Activated T-helper 17 cell treated with anti-CD3 and anti-CD28 coated beads, Interleukin-2, amount 50 U/mL, for 72 hours (primary cell): Measurements from ENCODE around the gene DNM2. TPM values are rescaled to one million over a fixed set of nuclear protein-coding genes. Genes with fewer than 3 reads are reported as not detected.
"Not testable (repeated sequence)": the region's sequence is repeated elsewhere in the genome, so short reads cannot be mapped to it uniquely, and the experiment has no call there.

Experiments
- ATAC-seq: fragments of 150-1000 bp; cut with Tn5 transposase; replicated peaks from 2 replicates; pipeline ENCODE4 v1.10.0; 2021; ENCODE audit warnings: mild to moderate bottlenecking, moderate library complexity
- H3K27ac Mint-ChIP-seq: one replicate; pipeline ENCODE4 v1.8.0; 2022; ENCODE audit warnings: mixed read lengths
- H3K27me3 Mint-ChIP-seq: one replicate; pipeline ENCODE4 v1.8.0; 2022; ENCODE audit warnings: mixed read lengths
- H3K36me3 Mint-ChIP-seq: one replicate; pipeline ENCODE4 v1.8.0; 2022; ENCODE audit warnings: low read depth, mild to moderate bottlenecking, mixed read lengths
- H3K4me1 Mint-ChIP-seq: one replicate; pipeline ENCODE4 v1.8.0; 2022; ENCODE audit warnings: mixed read lengths
- H3K4me3 Mint-ChIP-seq: one replicate; pipeline ENCODE4 v1.8.0; 2022; ENCODE audit warnings: mild to moderate bottlenecking, mixed read lengths
- H3K9me3 Mint-ChIP-seq: one replicate; pipeline ENCODE4 v1.8.0; 2022; ENCODE audit warnings: mixed read lengths
- total RNA-seq, 2 donors: library from RNA; stranded (reverse); gene quantifications; one replicate each; pipeline ENCODE4 v1.2.3, GENCODE V29; 2022

The DNM2 gene
- total RNA-seq, 2 donors from 2014 or later, result 185 to 209 TPM

GRCh38 chr19:10866495-10866894 lies 148.6 kb downstream of the DNM2 start:
- H3K27ac Mint-ChIP-seq, result no peak overlapping the region
- no peaks in the 10 kb centered on the region for H3K9me3 Mint-ChIP-seq
- H3K4me1 Mint-ChIP-seq, result peaks cover 14% of the 10 kb centered on the region
- no peaks in the 10 kb centered on the region for H3K36me3 Mint-ChIP-seq
- ATAC-seq, result no peak
- no peak overlapping the region for H3K4me3 Mint-ChIP-seq
- no peaks in the 10 kb centered on the region for H3K27me3 Mint-ChIP-seq

- Mint-ChIP-seq H3K27me3 (no peaks in the 10 kb centered on the region), H3K4me1 (peaks cover 19% of the 10 kb centered on the region), H3K4me3 (no peak overlapping the region), H3K9me3 (no peaks in the 10 kb centered on the region), H3K27ac (peak overlapping the region; percentile 44), H3K36me3 (peaks cover 10% of the 10 kb centered on the region)
- ATAC-seq, result no peak
Observed at GRCh38 chr19:10868872-10869547, 151.1 kb downstream of the DNM2 start.

GRCh38 chr19:10869872-10870311 lies 152.0 kb downstream of the DNM2 start:
- H3K4me1 Mint-ChIP-seq, result peaks cover 13% of the 10 kb centered on the region
- peak overlapping the region; percentile 84 for H3K4me3 Mint-ChIP-seq
- H3K9me3 Mint-ChIP-seq, H3K27me3 Mint-ChIP-seq, H3K36me3 Mint-ChIP-seq, ATAC-seq: not testable (repeated sequence)
- peak overlapping the region; percentile 91 for H3K27ac Mint-ChIP-seq

- ATAC-seq, result no peak
- no peaks in the 10 kb centered on the region for H3K27me3 Mint-ChIP-seq
Observed at GRCh38 chr19:10870501-10870954, 152.6 kb downstream of the DNM2 start.

GRCh38 chr19:10870955-10871603 lies 153.2 kb downstream of the DNM2 start, which contains the start of gene CARM1:
Gene CARM1, plus strand, starts transcription at chr19:10871553. Its CDS starts 150 bp downstream, at chr19:10871703.
- H3K27ac Mint-ChIP-seq, result peak within 1 kb of the TSS; percentile 91
- H3K4me1 Mint-ChIP-seq, result peaks cover 13% of the 10 kb centered on the region
- peak; percentile 89 for ATAC-seq
- peak within 1 kb of the TSS; percentile 91 for H3K4me3 Mint-ChIP-seq
- H3K36me3 Mint-ChIP-seq, result peaks cover 10% of the 10 kb centered on the region
- H3K9me3 Mint-ChIP-seq, result no peaks in the 10 kb centered on the region
- no peaks in the 10 kb centered on the region for H3K27me3 Mint-ChIP-seq

More at GRCh38 chr19:10870501-10870954, 152.6 kb downstream of the DNM2 start:
- H3K27ac Mint-ChIP-seq, result peak overlapping the region; percentile 91
- no peaks in the 10 kb centered on the region for H3K9me3 Mint-ChIP-seq
- peaks cover 10% of the 10 kb centered on the region for H3K36me3 Mint-ChIP-seq
- peak overlapping the region; percentile 84 for H3K4me3 Mint-ChIP-seq
- peaks cover 13% of the 10 kb centered on the region for H3K4me1 Mint-ChIP-seq

- no peaks in the 10 kb centered on the region for H3K27me3 Mint-ChIP-seq
- peak overlapping the region; percentile 91 for H3K4me3 Mint-ChIP-seq
- peak overlapping the region; percentile 87 for H3K27ac Mint-ChIP-seq
- no peak for ATAC-seq
- H3K9me3 Mint-ChIP-seq, result no peaks in the 10 kb centered on the region
- peaks cover 16% of the 10 kb centered on the region for H3K4me1 Mint-ChIP-seq
- peaks cover 10% of the 10 kb centered on the region for H3K36me3 Mint-ChIP-seq
Observed at GRCh38 chr19:10871711-10872545, 154.0 kb downstream of the DNM2 start.

GRCh38 chr19:10872546-10873107 lies 154.7 kb downstream of the DNM2 start:
- H3K27me3 Mint-ChIP-seq, result no peaks in the 10 kb centered on the region
- H3K4me1 Mint-ChIP-seq, result peaks cover 19% of the 10 kb centered on the region
- ATAC-seq, result no peak
- peaks cover 10% of the 10 kb centered on the region for H3K36me3 Mint-ChIP-seq
- H3K9me3 Mint-ChIP-seq, result no peaks in the 10 kb centered on the region
- peak overlapping the region; percentile 87 for H3K27ac Mint-ChIP-seq
- peak overlapping the region; percentile 91 for H3K4me3 Mint-ChIP-seq

- H3K9me3 Mint-ChIP-seq, result no peaks in the 10 kb centered on the region
- H3K27me3 Mint-ChIP-seq, result no peaks in the 10 kb centered on the region
- H3K4me1 Mint-ChIP-seq, result peaks cover 22% of the 10 kb centered on the region
- peak overlapping the region; percentile 37 for H3K4me3 Mint-ChIP-seq
- H3K36me3 Mint-ChIP-seq, result peaks cover 10% of the 10 kb centered on the region
- no peak for ATAC-seq
- no peak overlapping the region for H3K27ac Mint-ChIP-seq
Observed at GRCh38 chr19:10874024-10874423, 156.1 kb downstream of the DNM2 start.

- peak overlapping the region; percentile 45 for H3K4me3 Mint-ChIP-seq
- H3K4me1 Mint-ChIP-seq, result peaks cover 23% of the 10 kb centered on the region
- no peaks in the 10 kb centered on the region for H3K9me3 Mint-ChIP-seq
- peak overlapping the region; percentile 58 for H3K27ac Mint-ChIP-seq
- peaks cover 10% of the 10 kb centered on the region for H3K36me3 Mint-ChIP-seq
- ATAC-seq, result peak; percentile 65
- H3K27me3 Mint-ChIP-seq, result no peaks in the 10 kb centered on the region
Observed at GRCh38 chr19:10876459-10877240, 158.8 kb downstream of the DNM2 start.

- not testable (repeated sequence) for H3K9me3 Mint-ChIP-seq, ATAC-seq, H3K36me3 Mint-ChIP-seq, H3K27me3 Mint-ChIP-seq
- Mint-ChIP-seq H3K4me3 (peak overlapping the region; percentile 65), H3K27ac (peak overlapping the region; percentile 83), H3K4me1 (peaks cover 20% of the 10 kb centered on the region)
Observed at GRCh38 chr19:10877608-10878007, 159.7 kb downstream of the DNM2 start.

- peaks cover 17% of the 10 kb centered on the region for H3K4me1 Mint-ChIP-seq
- H3K27ac Mint-ChIP-seq, result peak overlapping the region; percentile 83
- H3K9me3 Mint-ChIP-seq, result no peaks in the 10 kb centered on the region
Observed at GRCh38 chr19:10878253-10878652, 160.4 kb downstream of the DNM2 start.

More at GRCh38 chr19:10878253-10878652, 160.4 kb downstream of the DNM2 start:
- Mint-ChIP-seq H3K27me3 (no peaks in the 10 kb centered on the region), H3K4me3 (peak overlapping the region; percentile 65), H3K36me3 (no peaks in the 10 kb centered on the region)
- ATAC-seq, result peak; percentile 13
